ENCODE results near the gene SOX4. TPM values are rescaled to one million over a fixed set of nuclear protein-coding genes. Genes with fewer than 3 reads are reported as not detected.

Gene SOX4
- total RNA-seq, 2 experiments from 2014 or later, result 0.20 TPM

GRCh38 chr6:21639316-21639715 is 45.8 kb downstream of the SOX4 start:
- POLR2A ChIA-PET, result no interaction called here
- Mint-ChIP-seq H3K27me3 (no peaks in the 10 kb centered on the region), H3K9me3 (no peaks in the 10 kb centered on the region), H3K27ac (no peak overlapping the region), H3K4me1 (no peaks in the 10 kb centered on the region), H3K4me3 (no peak overlapping the region), H3K36me3 (ENCODE audit: low read depth) (no peaks in the 10 kb centered on the region)
- CTCF ChIA-PET, result no interaction called here
- no peak for DNase-seq
